ENCODE measurements around the gene CFAP54.

GRCh38 chr12:96719660-96720362 lies 230.4 kb downstream of the CFAP54 start:
- TF ChIP-seq TAF1 (IDR thresholded peaks at IDR 0.05; ENCODE audit: low read depth) (no peak), EZH2 (IDR thresholded peaks at IDR 0.05; ENCODE audit: borderline replicate concordance, insufficient read depth, low read length, poor library complexity, severe bottlenecking) (no peak), MXI1 (conservative IDR thresholded peaks at IDR 0.05; ENCODE audit: poor library complexity, severe bottlenecking) (no peak), EP300 (conservative IDR thresholded peaks at IDR 0.05; ENCODE audit: poor library complexity, severe bottlenecking) (no peak), RAD21 (conservative IDR thresholded peaks at IDR 0.05) (no peak), POLR2AphosphoS5 (IDR thresholded peaks at IDR 0.05) (no peak)
- TF ChIP-seq, protein P1, sequence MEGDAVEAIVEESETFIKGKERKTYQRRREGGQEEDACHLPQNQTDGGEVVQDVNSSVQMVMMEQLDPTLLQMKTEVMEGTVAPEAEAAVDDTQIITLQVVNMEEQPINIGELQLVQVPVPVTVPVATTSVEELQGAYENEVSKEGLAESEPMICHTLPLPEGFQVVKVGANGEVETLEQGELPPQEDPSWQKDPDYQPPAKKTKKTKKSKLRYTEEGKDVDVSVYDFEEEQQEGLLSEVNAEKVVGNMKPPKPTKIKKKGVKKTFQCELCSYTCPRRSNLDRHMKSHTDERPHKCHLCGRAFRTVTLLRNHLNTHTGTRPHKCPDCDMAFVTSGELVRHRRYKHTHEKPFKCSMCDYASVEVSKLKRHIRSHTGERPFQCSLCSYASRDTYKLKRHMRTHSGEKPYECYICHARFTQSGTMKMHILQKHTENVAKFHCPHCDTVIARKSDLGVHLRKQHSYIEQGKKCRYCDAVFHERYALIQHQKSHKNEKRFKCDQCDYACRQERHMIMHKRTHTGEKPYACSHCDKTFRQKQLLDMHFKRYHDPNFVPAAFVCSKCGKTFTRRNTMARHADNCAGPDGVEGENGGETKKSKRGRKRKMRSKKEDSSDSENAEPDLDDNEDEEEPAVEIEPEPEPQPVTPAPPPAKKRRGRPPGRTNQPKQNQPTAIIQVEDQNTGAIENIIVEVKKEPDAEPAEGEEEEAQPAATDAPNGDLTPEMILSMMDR (IDR thresholded peaks at IDR 0.05; ENCODE audit: poor library complexity, severe bottlenecking): no peak
- TF ChIP-seq, protein P2, sequence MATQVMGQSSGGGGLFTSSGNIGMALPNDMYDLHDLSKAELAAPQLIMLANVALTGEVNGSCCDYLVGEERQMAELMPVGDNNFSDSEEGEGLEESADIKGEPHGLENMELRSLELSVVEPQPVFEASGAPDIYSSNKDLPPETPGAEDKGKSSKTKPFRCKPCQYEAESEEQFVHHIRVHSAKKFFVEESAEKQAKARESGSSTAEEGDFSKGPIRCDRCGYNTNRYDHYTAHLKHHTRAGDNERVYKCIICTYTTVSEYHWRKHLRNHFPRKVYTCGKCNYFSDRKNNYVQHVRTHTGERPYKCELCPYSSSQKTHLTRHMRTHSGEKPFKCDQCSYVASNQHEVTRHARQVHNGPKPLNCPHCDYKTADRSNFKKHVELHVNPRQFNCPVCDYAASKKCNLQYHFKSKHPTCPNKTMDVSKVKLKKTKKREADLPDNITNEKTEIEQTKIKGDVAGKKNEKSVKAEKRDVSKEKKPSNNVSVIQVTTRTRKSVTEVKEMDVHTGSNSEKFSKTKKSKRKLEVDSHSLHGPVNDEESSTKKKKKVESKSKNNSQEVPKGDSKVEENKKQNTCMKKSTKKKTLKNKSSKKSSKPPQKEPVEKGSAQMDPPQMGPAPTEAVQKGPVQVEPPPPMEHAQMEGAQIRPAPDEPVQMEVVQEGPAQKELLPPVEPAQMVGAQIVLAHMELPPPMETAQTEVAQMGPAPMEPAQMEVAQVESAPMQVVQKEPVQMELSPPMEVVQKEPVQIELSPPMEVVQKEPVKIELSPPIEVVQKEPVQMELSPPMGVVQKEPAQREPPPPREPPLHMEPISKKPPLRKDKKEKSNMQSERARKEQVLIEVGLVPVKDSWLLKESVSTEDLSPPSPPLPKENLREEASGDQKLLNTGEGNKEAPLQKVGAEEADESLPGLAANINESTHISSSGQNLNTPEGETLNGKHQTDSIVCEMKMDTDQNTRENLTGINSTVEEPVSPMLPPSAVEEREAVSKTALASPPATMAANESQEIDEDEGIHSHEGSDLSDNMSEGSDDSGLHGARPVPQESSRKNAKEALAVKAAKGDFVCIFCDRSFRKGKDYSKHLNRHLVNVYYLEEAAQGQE (IDR thresholded peaks at IDR 0.05; ENCODE audit: borderline replicate concordance): no peak

Data from neural cell (in vitro differentiated cells).